HepG2 (cell line): ENCODE measurements around the gene CREBZF. TPM values are rescaled to one million over a fixed set of nuclear protein-coding genes. Genes with fewer than 3 reads are reported as not detected.
A peak's percentile ranks its signal among the peaks of the same experiment; 100 is the strongest.

Experiments used
- ARHGAP35 ChIP-seq: sonication (generic); formaldehyde crosslinking; IDR thresholded peaks from 2 replicates; pipeline ENCODE4 v1.9.0; 2022; ENCODE audit warnings: mild to moderate bottlenecking, inconsistent platforms, moderate library complexity, missing genetic modification reagents, borderline replicate concordance
- CBX5 ChIP-seq: sonication (generic); formaldehyde crosslinking; IDR thresholded peaks from 2 replicates; pipeline ENCODE4 v1.4.0; 2020; ENCODE audit warnings: missing genetic modification reagents, borderline replicate concordance
- CHD4 ChIP-seq: fragments of 200-600 bp; sonication (generic); IDR thresholded peaks from 2 replicates; pipeline ENCODE4 v1.7.0; 2017; ENCODE audit warnings: mild to moderate bottlenecking, low read length, borderline replicate concordance
- DNMT1 ChIP-seq: sonication (generic); formaldehyde crosslinking; IDR thresholded peaks from 2 replicates; pipeline ENCODE4 v1.5.1; 2020; ENCODE audit warnings: mild to moderate bottlenecking, missing genetic modification reagents
- FOXA3 ChIP-seq: IDR thresholded peaks from 2 replicates; pipeline ENCODE4 v1.6.1; 2016; ENCODE audit warnings: missing genetic modification reagents, missing compliant biosample characterization
- HMG20B ChIP-seq: conservative IDR thresholded peaks from 2 replicates; pipeline ENCODE4 v1.6.1; 2016; ENCODE audit warnings: missing genetic modification reagents, missing compliant biosample characterization
- HNRNPH1 ChIP-seq: fragments of 200-400 bp; formaldehyde crosslinking; optimal IDR thresholded peaks from 2 replicates; pipeline ENCODE3; 2017; ENCODE audit warnings: mild to moderate bottlenecking, low read depth, low read length
- MTF2 ChIP-seq: sonication (generic); formaldehyde crosslinking; IDR thresholded peaks from 2 replicates; pipeline ENCODE4 v1.5.0; 2020; ENCODE audit warnings: missing genetic modification reagents, borderline replicate concordance
- NFE2L2 ChIP-seq: fragments of 150-350 bp; IDR thresholded peaks from 2 replicates; pipeline ENCODE4 v1.6.1; 2014; ENCODE audit warnings: low read length
- POLR2AphosphoS2 ChIP-seq: IDR thresholded peaks from 2 replicates; pipeline ENCODE4 v1.6.1; 2011; ENCODE audit warnings: low read depth, low read length, improper control_type of control experiment
- RXRB ChIP-seq: IDR thresholded peaks from 2 replicates; pipeline ENCODE4 v1.6.1; 2016; ENCODE audit warnings: borderline replicate concordance, missing genetic modification reagents, missing compliant biosample characterization
- SPEN ChIP-seq: sonication (generic); formaldehyde crosslinking; IDR thresholded peaks from 2 replicates; pipeline ENCODE4 v1.5.1; 2020; ENCODE audit warnings: low read depth, mild to moderate bottlenecking, missing genetic modification reagents
- TBX2 ChIP-seq: sonication (generic); formaldehyde crosslinking; IDR thresholded peaks from 2 replicates; pipeline ENCODE4 v1.5.0; 2020; ENCODE audit warnings: missing genetic modification reagents, mild to moderate bottlenecking, borderline replicate concordance
- ZFP1 ChIP-seq: IDR thresholded peaks from 2 replicates; pipeline ENCODE4 v1.6.1; 2016
- ZNF207 ChIP-seq: fragments of 450-650 bp; IDR thresholded peaks from 2 replicates; pipeline ENCODE4 v1.6.1; 2016; ENCODE audit warnings: antibody characterized with exemption, borderline replicate concordance
- ZNF33A ChIP-seq: sonication (generic); formaldehyde crosslinking; IDR thresholded peaks from 2 replicates; pipeline ENCODE4 v1.5.1; 2020; ENCODE audit warnings: missing genetic modification reagents, mild to moderate bottlenecking, moderate library complexity, borderline replicate concordance
- ZNF556 ChIP-seq: sonication (generic); formaldehyde crosslinking; IDR thresholded peaks from 2 replicates; pipeline ENCODE4 v1.4.0; 2020; ENCODE audit warnings: mild to moderate bottlenecking, missing genetic modification reagents, borderline replicate concordance
- ZNF557 ChIP-seq: sonication (generic); formaldehyde crosslinking; IDR thresholded peaks from 2 replicates; pipeline ENCODE4 v1.4.0; 2020; ENCODE audit warnings: missing genetic modification reagents
- ZNF703 ChIP-seq: sonication (generic); formaldehyde crosslinking; IDR thresholded peaks from 2 replicates; pipeline ENCODE4 v1.5.1; 2020; ENCODE audit warnings: missing genetic modification reagents, mild to moderate bottlenecking, moderate library complexity, borderline replicate concordance
- ZNF75D ChIP-seq: sonication (generic); formaldehyde crosslinking; IDR thresholded peaks from 2 replicates; pipeline ENCODE4 v1.8.1; 2023; ENCODE audit warnings: missing genetic modification reagents, mild to moderate bottlenecking, borderline replicate concordance
- ZNF792 ChIP-seq: IDR thresholded peaks from 2 replicates; pipeline ENCODE4 v1.6.1; 2016
- polyA plus RNA-seq, 8 experiments: library from polyadenylated mRNA; depleted of rRNA in 3 of 8; stranded (reverse) in 7 of 8; unstranded in 1 of 8; fragments of >200 nt; fragmentation: Illumina TruSeq in 4 of 8; extraction: Trizol in 4 of 8; gene quantifications; 2 replicates each; pipeline versions ENCODE4 v1.2.1 to v1.2.3, GENCODE V29; 2011 to 2016; ENCODE audit warnings: low read depth in 4 of 8, missing spikeins in 1 of 8, mixed read lengths in 1 of 8; ENCODE audit not compliant: insufficient read depth in 1 of 8
- total RNA-seq, 5 experiments: library from RNA; depleted of rRNA; stranded (reverse); fragments of >200 nt; fragmentation: Illumina TruSeq; extraction: Trizol; gene quantifications; 2 replicates each; pipeline ENCODE4 v1.2.3, GENCODE V29; 2016; ENCODE audit warnings: low read depth in 1 of 5
- TF ChIP-seq, protein P1 (sequence below): sonication (generic); formaldehyde crosslinking; IDR thresholded peaks from 2 replicates; pipeline ENCODE4 v1.5.1; 2020; ENCODE audit warnings: mild to moderate bottlenecking, moderate library complexity, missing genetic modification reagents
- TF ChIP-seq, protein P2 (sequence below): IDR thresholded peaks from 2 replicates; pipeline ENCODE4 v1.6.1; 2016
- TF ChIP-seq, protein P3 (sequence below): IDR thresholded peaks from 2 replicates; pipeline ENCODE4 v1.6.1; 2016; ENCODE audit warnings: mild to moderate bottlenecking
- TF ChIP-seq, protein P4 (sequence below): sonication (generic); formaldehyde crosslinking; IDR thresholded peaks from 2 replicates; pipeline ENCODE4 v1.5.1; 2020; ENCODE audit warnings: missing genetic modification reagents, mild to moderate bottlenecking, borderline replicate concordance

The CREBZF gene
- total and polyA plus RNA-seq, 2 of the 13 experiments (the other 11 are each of a cell fraction or from before 2014, with no cell fraction given), result 30.6 to 43.1 TPM

DNA sequence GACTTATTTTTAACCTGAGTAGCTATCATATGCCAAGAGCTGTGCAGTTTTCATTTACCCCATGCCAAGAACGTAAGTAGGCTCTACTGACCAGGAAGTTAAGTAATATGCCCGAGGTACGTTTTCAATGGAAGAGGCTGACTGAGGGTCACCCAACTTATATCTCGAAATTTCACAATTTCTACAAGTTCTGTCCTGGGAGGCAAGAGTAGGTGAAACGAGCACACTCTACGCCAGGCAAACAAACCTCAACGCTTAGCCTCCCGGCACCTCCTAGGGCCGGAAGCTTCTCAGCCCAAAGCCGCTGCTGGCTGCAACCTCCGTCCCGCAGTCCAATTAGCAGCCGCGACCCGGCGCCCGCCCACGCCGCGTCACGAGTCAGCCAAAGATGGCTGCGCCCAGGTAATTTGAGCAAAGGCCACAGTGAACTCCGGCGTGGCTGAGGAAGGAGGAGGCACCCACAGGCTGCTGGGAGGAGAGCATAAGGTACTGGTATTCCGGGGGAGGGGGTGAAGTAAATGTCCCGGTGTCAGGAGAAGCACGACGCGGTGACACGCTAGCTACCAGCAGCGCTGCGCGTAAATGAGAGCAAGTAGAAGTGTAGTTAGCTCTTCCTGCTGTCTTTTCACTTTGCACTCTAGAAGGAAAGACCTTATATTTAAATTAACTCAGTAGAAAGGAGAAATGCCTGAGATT lies 17.2 kb downstream of the CREBZF start, which contains the start of gene TMEM126A (continued):
- TF ChIP-seq, protein P1, sequence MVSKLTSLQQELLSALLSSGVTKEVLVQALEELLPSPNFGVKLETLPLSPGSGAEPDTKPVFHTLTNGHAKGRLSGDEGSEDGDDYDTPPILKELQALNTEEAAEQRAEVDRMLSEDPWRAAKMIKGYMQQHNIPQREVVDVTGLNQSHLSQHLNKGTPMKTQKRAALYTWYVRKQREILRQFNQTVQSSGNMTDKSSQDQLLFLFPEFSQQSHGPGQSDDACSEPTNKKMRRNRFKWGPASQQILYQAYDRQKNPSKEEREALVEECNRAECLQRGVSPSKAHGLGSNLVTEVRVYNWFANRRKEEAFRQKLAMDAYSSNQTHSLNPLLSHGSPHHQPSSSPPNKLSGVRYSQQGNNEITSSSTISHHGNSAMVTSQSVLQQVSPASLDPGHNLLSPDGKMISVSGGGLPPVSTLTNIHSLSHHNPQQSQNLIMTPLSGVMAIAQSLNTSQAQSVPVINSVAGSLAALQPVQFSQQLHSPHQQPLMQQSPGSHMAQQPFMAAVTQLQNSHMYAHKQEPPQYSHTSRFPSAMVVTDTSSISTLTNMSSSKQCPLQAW, result peak; percentile 83; the same call in 1 of the 2 replicates
- TF ChIP-seq ZNF703 (CRISPR knock-in tag), result no peak
- TF ChIP-seq, protein P2, sequence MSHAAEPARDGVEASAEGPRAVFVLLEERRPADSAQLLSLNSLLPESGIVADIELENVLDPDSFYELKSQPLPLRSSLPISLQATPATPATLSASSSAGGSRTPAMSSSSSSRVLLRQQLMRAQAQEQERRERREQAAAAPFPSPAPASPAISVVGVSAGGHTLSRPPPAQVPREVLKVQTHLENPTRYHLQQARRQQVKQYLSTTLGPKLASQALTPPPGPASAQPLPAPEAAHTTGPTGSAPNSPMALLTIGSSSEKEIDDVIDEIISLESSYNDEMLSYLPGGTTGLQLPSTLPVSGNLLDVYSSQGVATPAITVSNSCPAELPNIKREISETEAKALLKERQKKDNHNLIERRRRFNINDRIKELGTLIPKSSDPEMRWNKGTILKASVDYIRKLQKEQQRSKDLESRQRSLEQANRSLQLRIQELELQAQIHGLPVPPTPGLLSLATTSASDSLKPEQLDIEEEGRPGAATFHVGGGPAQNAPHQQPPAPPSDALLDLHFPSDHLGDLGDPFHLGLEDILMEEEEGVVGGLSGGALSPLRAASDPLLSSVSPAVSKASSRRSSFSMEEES (CRISPR knock-in tag), result peak; percentile 73
- TF ChIP-seq SPEN (CRISPR knock-in tag), result peak; percentile 82
- no peak for TF ChIP-seq ZNF75D (CRISPR knock-in tag)
- TF ChIP-seq POLR2AphosphoS2, result 0 out of 2 replicates have a peak, but pooled peaks have one; percentile 24
- no peak for TF ChIP-seq DNMT1 (CRISPR knock-in tag)
- no peak for TF ChIP-seq ZFP1
- TF ChIP-seq ZNF556 (CRISPR knock-in tag), result peak; percentile 37; the same call in 1 of the 2 replicates
- TF ChIP-seq MTF2 (CRISPR knock-in tag), result no peak
- TF ChIP-seq ZNF792, result peak; percentile 73; the same call in 1 of the 2 replicates
- no peak for TF ChIP-seq ZNF207
- no peak for TF ChIP-seq CHD4
- peak; percentile 62; the same call in 1 of the 2 replicates for TF ChIP-seq ARHGAP35 (CRISPR knock-in tag)
- TF ChIP-seq RXRB, result peak; percentile 50; the same call in 1 of the 2 replicates
- no peak for TF ChIP-seq HNRNPH1
- 0 out of 2 replicates have a peak, but pooled peaks have one; percentile 32 for TF ChIP-seq FOXA3 (CRISPR knock-in tag)
- peak; percentile 86 for TF ChIP-seq TBX2 (CRISPR knock-in tag)
- TF ChIP-seq, protein P3, sequence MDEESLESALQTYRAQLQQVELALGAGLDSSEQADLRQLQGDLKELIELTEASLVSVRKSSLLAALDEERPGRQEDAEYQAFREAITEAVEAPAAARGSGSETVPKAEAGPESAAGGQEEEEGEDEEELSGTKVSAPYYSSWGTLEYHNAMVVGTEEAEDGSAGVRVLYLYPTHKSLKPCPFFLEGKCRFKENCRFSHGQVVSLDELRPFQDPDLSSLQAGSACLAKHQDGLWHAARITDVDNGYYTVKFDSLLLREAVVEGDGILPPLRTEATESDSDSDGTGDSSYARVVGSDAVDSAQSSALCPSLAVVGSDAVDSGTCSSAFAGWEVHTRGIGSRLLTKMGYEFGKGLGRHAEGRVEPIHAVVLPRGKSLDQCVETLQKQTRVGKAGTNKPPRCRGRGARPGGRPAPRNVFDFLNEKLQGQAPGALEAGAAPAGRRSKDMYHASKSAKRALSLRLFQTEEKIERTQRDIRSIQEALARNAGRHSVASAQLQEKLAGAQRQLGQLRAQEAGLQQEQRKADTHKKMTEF (CRISPR knock-in tag), result peak; percentile 49; the same call in 1 of the 2 replicates
- TF ChIP-seq ZNF33A (CRISPR knock-in tag), result peak; percentile 59; the same call in 1 of the 2 replicates
- no peak for TF ChIP-seq HMG20B
- TF ChIP-seq NFE2L2, result no peak
- TF ChIP-seq, protein P4, sequence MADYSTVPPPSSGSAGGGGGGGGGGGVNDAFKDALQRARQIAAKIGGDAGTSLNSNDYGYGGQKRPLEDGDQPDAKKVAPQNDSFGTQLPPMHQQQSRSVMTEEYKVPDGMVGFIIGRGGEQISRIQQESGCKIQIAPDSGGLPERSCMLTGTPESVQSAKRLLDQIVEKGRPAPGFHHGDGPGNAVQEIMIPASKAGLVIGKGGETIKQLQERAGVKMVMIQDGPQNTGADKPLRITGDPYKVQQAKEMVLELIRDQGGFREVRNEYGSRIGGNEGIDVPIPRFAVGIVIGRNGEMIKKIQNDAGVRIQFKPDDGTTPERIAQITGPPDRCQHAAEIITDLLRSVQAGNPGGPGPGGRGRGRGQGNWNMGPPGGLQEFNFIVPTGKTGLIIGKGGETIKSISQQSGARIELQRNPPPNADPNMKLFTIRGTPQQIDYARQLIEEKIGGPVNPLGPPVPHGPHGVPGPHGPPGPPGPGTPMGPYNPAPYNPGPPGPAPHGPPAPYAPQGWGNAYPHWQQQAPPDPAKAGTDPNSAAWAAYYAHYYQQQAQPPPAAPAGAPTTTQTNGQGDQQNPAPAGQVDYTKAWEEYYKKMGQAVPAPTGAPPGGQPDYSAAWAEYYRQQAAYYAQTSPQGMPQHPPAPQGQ (CRISPR knock-in tag), result no peak
- TF ChIP-seq ZNF557 (CRISPR knock-in tag), result no peak
- peak; percentile 73; the same call in 1 of the 2 replicates for TF ChIP-seq CBX5 (CRISPR knock-in tag)
